ENCODE measurements around the gene JUP.
"Not testable (repeated sequence)": the region's sequence is repeated elsewhere in the genome, so short reads cannot be mapped to it uniquely, and the experiment has no call there.

Gene JUP

DNA sequence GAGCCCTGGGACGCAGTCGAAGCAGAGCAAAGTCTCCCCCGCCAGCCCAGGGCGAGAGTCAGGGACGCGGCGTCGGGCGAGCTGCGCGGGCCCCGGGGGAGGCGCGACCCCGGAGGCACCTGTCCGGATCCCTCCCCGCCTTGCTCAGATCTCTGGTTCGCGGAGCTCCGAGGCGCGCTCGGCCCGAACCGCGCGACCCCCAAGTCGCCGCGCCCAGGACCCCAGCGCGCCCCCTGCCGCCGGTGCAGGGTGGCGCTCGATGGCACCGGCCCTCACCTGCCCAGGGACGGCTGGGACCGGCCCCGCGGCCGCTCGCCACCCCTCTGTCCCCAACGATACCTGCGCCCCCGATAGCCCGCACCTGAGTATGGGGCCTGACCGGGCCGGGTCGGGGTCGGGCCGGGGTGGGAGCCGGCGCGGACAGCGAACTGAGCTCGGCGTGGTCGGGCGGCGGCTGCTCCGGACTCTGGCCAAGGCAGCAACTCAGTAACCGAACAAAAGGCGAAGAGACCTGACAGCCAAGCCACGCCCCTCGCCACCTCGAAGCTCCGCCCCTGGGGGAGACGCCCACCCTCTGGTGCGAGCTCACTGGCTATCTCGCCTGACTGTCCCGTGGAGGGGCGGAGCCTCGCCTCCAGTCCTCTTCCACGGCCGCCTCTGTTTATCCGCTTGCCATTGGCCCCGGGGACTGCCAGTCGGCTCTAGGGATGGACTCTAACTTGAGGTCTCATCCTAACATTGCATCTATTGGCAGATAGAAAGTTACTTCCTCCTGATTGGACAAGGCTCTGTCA, at the start of gene JUP:
TSS of gene JUP (minus strand) at position 485 of the 794 bp plus-strand sequence. CDS start 14,857 bp downstream, outside the sequence.
- peak; percentile 97 for FAIRE-seq

DNA sequence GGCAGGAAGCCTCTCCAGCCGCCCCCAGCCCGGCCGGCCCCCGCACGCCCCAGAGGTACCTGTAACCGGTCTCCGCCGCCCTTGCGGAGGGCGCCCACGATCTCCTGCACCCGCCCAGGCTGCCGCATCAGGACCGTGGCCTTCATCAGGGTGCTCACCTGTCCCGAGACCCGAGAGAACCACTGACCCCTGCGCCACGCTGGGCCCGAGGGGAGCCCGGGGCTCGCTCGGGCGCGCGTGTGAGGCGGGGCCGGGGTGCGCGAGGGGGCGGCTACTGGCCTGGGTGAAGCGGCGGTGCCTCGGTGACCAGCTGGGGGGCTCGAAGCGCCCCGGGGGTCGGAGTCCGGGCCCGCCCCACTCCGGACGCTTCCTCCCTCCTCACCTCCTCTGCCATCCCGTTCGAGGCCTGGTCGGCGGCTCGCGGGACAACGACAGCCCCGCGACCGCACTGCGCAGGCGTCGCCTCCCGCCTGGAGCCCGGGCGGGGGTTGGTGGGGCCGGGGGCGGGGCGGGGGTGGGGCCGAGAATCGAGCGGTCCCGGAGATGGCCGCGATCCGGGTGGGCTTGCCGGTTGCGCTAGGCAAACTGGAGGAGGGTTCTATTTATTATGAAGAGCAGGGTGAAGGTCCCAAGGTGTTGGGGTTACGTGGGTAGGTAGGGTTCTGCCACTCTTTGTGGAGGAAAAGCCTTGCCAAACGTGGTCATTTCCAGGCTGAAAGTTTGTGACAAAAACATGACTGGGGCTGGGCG, 49.5 kb upstream of the JUP start, which contains the start of gene NT5C3B:
TSS of gene NT5C3B (minus strand) at position 433 of the 750 bp plus-strand sequence. CDS start at position 394, 39 bp downstream.
- no peak for FAIRE-seq

DNA sequence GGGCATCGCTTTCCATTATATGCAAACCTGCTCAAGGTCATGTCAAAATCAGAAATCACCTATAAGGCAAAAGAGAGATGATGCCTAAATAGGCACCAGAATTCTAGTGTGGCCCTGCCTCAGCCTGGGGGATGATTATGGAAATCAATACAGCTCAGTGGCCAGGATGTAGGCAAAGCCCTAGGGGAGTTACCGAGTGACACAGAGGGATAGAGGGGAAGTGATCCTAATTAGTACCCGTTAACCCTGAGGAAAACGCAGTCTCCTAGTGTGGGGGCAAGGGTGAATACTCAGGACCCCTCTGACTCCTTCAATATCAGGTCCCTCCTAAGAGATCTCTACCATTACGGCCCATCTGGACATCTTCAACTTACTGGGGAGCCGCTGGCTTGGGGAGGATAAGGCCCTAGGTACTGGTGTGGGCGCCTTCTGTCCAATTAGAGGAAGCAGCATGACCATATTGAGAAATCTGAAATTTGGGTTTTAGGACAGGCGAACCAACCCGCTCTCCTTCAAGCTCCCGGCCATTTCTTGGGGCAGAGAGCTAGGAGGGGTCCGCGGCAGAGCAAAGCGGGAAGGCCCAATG, 48.8 kb upstream of the JUP start:
- FAIRE-seq = no peak

DNA sequence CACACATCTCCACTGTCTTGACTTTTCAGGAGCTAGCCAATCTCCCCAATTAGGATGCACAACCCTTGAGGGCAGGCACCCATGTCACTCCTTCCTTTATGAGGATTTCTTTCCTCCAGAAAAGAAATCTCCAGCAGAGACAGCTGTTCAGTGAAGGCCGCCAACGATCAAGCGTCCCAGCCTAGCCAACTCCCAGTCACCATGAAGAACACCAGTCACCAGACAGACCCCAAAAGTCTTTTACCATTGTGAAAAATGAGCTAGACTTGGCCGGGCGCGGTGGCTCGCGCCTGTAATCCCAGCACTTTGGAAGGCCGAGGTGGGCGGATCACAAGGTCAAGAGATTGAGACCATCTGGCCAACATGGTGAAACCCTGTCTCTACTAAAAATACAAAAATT, 43.5 kb upstream of the JUP start:
- FAIRE-seq = not testable (repeated sequence)

DNA sequence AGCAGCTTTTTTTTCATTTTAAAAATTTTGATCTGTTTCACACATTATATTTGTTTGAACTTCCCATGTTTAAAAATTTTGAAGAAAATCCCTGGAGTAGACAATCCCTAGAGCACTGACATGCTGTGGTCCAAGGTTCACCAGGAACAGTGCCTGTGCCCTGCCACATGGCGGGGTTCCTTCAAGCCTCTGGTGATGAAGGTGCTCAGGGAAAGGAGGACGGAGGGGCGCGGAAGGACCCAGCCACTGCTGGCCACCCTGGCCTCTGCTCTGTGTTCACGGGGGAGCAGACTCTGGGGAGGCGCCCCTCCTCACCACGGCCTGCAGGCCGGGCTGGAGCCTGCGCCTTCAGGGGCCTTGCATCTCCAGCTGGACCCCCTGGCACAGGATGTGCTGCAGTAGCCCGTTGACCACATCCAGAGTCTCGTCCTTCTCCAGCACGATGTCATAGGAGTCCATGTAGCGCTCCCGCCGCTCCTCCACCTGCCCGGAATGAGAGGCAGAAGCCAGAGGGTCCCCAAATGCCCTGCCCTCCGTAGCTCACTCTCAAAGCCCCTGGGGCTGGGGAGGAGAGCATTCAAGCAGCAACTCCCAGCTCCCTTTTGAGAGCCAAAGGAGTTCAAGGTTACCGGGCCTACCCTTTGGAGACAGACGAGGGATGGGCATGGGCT, 38.8 kb upstream of the JUP start:
- no peak for FAIRE-seq

DNA sequence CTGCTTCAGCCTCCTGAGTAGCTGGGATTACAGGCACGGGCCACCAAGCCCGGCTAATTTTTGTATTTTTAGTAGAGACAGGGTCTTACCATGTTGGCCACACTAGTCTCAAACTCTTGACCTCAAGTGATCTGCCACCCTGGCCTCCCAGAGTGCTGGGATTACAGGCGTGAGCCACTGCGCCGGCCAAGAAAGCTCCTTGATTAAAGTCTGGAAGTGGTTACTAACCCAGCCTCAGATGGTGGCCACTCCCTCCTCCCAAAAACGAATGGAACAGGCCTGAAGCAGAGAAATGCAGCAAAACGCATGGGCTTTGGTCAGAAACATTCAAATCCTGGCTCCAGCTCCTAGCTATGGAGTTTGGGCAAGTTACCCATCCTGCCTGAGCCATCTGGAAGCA, 37.6 kb upstream of the JUP start:
- no peak for FAIRE-seq

DNA sequence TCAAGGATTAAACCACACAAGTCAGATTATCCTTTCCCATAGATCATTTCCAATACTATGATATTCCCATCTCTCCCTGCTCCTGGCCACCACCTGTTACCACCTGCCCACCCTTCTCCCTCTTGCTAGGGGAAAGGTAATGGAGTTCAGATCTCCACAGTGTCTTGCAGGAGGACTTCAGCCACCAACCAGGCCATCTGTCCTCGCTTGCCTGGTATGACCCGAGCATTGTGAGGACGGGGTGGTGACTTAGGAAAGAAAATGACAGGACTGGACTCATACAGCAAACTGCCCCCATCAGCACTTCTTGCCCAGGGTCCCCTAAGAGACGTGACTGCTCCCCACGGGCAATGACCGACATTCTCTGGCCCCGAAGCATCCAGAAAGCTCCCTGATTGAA, 37.1 kb upstream of the JUP start:
- FAIRE-seq = no peak

DNA sequence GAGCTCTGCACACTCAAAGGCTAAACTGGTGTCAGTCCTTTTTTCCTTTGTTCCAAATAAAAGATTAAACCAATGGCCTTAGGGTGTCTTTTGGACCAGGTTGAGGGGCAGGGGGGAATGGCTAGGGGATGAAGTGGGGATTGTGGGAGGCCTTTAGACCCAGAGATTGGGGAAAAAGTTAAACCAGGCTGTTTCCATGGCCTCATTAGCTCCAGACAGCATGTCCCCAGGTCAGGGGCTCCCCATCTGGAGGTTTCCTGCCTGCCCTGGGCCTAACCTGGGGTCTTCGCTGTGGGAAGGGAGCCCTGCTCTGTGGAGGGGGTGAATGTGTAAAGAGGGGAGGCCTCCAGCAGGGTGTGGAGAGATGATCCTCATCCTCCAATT, 36.6 kb upstream of the JUP start:
- no peak for FAIRE-seq

DNA sequence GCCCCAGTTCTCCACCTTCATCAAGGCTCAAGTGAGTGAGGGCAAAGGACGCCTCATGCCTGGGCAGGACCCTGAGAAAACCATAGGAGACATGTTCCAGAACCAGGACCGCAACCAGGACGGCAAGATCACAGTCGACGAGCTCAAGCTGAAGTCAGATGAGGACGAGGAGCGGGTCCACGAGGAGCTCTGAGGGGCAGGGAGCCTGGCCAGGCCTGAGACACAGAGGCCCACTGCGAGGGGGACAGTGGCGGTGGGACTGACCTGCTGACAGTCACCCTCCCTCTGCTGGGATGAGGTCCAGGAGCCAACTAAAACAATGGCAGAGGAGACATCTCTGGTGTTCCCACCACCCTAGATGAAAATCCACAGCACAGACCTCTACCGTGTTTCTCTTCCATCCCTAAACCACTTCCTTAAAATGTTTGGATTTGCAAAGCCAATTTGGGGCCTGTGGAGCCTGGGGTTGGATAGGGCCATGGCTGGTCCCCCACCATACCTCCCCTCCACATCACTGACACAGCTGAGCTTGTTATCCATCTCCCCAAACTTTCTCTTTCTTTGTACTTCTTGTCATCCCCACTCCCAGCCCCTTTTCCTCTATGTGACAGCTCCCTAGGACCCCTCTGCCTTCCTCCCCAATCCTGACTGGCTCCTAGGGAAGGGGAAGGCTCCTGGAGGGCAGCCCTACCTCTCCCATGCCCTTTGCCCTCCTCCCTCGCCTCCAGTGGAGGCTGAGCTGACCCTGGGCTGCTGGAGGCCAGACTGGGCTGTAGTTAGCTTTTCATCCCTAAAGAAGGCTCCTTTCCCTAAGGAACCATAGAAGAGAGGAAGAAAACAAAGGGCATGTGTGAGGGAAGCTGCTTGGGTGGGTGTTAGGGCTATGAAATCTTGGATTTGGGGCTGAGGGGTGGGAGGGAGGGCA, 36.0 kb upstream of the JUP start:
- FAIRE-seq = no peak

DNA sequence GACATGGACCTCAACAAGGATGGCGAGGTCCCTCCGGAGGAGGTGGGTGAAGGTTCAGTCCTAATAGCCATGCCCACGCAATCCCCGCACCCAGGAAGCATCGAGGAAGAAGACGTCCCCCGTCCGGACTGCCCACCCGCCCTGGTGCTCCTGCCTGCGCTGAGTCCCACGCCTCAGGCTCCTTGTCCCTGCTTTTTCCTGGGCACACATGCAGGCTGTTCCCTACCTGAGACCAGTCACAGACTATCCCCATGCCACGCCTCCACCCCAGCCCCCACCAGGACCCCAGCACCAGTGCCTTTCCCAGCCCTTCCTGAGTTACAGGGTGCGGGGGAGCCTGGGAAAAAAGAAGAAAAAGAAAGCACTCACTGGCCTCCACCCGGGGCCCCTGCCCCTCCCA, 35.3 kb upstream of the JUP start:
- FAIRE-seq = no peak

DNA sequence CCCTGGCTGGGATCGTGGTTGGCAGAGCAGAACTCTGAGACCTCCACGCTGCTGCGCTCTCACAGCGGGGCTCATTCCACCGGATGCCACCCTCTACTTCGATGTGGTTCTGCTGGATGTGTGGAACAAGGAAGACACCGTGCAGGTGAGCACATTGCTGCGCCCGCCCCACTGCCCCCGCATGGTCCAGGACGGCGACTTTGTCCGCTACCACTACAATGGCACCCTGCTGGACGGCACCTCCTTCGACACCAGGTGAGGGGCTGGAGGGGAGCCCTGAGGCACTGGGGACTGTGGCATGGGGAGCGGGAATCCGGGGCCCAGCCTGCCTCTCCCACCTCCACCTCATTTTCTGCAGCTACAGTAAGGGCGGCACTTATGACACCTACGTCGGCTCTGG, 31.5 kb upstream of the JUP start:
- FAIRE-seq = no peak

DNA sequence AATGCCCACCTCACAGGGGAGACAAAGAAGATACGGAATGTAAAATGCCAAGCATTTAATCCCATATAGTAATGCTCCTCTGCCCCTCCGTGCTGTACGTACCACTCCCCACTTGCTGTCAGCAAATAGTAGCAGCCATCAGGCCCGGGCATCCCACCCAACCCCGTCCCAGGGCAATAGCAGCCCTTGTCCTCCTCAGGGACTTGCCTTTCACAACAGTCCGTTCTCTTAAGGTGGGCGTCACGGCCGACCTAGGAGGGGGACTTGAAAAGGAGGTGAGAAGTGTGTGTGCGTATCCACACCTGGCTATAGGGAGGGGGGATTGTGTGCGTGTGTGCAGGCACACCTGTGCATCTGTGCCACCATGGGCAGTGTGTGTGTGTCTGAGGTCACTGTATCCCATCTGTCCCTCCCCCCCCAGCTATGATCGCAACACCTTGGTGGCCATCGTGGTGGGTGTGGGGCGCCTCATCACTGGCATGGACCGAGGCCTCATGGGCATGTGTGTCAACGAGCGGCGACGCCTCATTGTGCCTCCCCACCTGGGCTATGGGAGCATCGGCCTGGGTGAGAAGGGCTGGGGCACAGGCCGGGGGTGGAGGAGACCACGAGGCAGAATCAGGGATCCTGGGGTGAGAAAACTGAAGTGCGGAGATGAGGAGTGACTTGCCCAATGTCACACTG, 30.3 kb upstream of the JUP start:
- no peak for FAIRE-seq

DNA sequence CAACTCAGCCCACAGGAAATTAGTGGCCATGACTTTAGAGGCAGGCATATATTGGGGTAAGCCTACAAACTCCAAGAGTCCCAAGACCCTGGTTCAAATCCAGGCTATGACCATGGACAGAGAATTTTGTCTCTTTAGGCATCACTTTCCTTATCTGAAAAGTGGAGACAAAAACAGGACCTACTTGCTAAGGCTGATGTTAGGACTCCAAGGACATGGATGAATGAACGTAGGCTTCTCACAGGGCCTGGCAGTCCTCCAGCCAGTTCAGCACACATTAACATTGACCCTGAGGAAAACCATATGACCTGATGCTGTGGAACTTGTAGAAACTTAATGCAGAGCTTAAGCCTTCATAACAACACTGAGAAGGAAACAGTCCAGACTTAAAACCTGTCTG, 27.7 kb upstream of the JUP start:
- FAIRE-seq = no peak

DNA sequence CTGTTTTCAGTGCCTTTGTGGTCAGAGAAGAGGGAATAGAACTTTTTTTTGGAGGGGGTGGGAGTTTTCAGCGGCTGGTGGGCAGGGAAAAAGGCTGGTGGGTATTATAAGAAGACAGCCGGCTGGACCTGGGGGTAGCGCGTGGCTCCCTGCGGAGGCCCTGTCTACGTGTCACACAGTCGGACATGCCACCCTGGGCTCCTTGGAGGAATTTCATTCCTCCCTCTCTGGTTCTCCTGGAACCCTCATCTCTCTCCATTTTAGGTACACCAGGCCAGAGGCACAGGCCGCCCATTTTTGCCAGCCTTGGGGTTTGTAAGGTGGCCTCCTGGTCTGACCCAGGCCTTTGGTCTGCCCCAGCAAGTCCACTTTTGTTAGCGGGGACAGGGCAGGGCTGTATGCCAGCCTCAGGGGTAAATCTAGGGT, 27.2 kb upstream of the JUP start:
- FAIRE-seq = no peak

DNA sequence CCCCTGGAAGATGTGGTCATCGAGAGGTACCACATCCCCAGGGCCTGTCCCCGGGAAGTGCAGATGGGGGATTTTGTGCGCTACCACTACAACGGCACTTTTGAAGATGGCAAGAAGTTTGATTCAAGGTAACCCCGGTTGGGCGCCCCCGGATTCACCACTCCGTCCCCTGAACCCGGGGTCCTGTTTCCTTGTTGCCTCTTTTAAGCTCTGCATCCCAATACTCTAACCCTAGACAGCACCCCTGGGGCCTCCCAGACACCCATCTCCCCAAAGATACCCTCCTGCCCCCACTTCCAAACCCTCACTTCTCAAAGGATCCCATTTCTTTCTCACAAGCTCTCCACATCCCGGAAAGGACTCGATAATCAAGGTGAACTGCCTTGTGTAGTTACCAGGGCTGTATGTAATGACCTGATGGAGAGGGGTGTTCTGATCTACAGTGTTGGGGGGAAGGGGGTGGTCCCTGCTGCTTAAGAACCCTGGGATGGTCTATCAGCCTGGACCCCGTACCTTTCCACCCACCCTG, 26.7 kb upstream of the JUP start:
- no peak for FAIRE-seq

DNA sequence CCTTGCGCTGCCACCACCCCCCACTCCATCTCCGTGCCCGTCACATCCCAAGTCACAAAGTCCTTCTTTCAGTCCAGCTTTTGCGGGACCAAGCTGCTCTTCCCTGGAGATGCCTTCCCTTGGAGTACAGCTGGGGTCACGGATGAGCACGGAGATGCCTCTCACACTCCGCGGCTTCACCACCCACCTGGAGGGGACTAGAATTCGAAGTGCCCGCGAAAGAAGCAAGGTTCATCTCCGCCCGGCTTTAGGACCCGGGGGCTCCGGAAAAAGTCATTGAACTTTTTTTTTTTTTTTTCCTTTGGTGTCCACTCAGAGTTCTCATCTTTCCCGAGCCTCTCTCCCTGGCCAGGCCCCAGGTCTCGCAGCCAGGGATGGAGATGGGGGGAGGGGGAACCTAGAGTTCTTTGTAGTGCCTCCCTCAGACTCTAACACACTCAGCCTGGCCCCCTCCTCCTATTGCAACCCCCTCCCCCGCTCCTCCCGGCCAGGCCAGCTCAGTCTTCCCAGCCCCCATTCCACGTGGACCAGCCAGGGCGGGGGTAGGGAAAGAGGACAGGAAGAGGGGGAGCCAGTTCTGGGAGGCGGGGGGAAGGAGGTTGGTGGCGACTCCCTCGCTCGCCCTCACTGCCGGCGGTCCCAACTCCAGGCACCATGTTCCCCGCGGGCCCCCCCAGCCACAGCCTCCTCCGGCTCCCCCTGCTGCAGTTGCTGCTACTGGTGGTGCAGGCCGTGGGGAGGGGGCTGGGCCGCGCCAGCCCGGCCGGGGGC, 26.1 kb upstream of the JUP start, which contains the start of gene FKBP10:
TSS of gene FKBP10 (plus strand) at position 624 of the 771 bp plus-strand sequence. CDS start at position 655, 31 bp downstream.
- FAIRE-seq = no peak

DNA sequence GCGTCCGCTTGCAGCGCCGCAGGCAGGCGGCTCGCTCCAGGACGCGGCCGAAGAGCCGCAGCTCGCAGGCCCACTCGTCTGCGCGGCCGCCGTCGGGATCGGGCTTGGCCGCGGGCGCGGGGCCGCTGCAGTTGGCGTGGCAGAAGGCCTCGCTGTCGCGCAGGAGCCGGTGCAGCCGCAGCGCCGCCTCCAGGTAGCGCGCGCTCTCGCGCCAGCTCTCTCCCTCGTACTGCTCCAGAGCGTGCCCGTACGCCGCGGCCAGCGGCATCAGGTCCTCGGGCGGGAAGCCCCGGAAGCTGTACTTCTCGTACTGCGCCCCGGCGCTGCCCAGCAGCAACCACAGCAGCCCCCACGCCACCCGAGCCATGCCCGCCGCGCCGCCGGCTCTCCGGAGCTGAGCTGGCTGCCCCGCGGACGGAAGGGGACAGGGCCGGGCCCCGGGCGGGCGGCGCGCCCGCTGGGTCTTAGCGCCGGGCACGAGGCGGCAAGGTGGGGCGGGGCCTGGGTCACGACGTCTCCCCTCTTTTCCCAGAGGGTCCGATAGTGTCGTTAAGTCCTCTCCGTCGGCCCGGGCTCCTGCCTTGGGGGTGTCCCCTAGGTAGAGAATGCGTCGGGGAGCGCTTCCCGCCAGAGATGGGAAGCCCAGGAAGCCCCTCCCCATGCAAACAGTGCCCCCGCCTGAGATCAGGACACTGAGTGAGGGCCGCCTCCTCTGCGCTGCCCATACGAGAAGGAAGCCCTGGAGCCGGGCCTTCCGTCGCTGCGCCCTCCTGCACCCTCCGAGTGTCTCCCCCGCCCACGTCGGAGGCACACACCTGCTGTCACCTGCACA, 25.3 kb upstream of the JUP start, which contains the start of gene P3H4:
TSS of gene P3H4 (minus strand) at position 401 of the 832 bp plus-strand sequence. CDS start at position 367, 34 bp downstream.
- FAIRE-seq = no peak

DNA sequence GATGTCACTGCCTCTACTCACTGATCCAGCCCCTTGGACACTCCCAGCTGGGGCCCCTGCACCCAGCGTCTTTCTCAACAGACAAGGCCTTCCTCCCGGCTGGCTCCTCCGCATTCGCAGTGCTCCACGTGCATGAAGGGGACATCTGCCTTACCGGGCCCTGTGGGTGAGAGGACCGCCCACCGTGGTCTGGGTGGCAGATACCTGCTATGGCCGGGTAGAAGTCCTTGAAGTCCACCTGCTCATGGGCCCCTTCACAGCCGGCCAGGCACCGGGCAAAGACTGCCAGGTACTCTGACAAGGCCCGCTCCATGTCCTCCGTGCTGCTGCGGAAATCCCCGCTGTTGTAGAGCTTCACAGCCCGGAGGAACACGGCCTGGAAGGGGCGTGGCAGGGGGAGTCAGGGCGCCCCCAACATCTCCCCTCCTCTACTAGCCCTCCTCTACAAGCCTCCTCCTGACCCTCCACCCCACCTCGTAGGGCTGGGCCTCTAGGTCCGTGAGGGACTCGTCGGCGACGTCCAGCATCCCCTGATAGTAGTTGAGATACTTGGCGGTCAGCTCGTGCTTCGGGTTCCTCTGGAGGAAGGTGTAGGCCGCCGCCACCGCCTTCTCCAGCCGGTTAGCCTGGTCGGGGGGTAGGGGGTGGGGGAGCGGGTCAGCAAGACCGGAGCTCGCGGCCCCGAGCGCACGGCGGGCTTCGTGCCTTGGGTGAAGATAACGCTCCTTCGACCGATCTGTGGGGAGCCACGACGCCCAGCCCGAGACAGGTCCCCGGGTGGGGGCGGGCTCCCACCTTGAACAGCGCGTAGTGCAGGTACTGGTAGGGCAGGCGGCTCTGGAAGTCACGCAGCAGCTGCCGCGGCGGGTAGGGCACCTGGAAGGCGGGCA, 24.4 kb upstream of the JUP start:
- no peak for FAIRE-seq
